Activated CD4-positive, alpha-beta memory T cell treated with anti-CD3 and anti-CD28 coated beads for 36 hours (primary cell): ENCODE measurements around the gene ANP32A. TPM values are rescaled to one million over a fixed set of nuclear protein-coding genes. Genes with fewer than 3 reads are reported as not detected.

ENCODE experiments used
- CTCF ChIA-PET: fragments of 350-600 bp; sonication (Branson Sonifier 250); formaldehyde crosslinking; loops from one replicate; lab custom pipeline; 2021; ENCODE audit warnings: antibody characterized with exemption, inconsistent platforms; lab: Charles Lee
- POLR2A ChIA-PET: fragments of 350-600 bp; sonication (Branson Sonifier 250); formaldehyde crosslinking; loops from one replicate; lab custom pipeline; 2021; ENCODE audit warnings: antibody characterized with exemption; lab: Charles Lee
- DNase-seq: peaks from one replicate; pipeline ENCODE4 v3.0.0-alpha.2; 2020
- H3K27ac Mint-ChIP-seq: one replicate; pipeline ENCODE4 v1.8.0; 2021; ENCODE audit warnings: mixed read lengths
- H3K27me3 Mint-ChIP-seq: one replicate; pipeline ENCODE4 v1.8.0; 2021; ENCODE audit warnings: mixed read lengths
- H3K36me3 Mint-ChIP-seq: one replicate; pipeline ENCODE4 v1.8.0; 2021; ENCODE audit warnings: mixed read lengths
- H3K4me1 Mint-ChIP-seq: one replicate; pipeline ENCODE4 v1.8.0; 2021; ENCODE audit warnings: low read depth, mixed read lengths
- H3K4me3 Mint-ChIP-seq: one replicate; pipeline ENCODE4 v1.8.0; 2021; ENCODE audit warnings: mild to moderate bottlenecking, mixed read lengths
- H3K9me3 Mint-ChIP-seq: one replicate; pipeline ENCODE4 v1.8.0; 2021; ENCODE audit warnings: mixed read lengths
- intact Hi-C: fragments of 100-400 bp; cut with micrococcal nuclease; formaldehyde crosslinking; loops from one replicate; pipeline ENCODE4 v1.15.1; 2023
- total RNA-seq, 2 experiments: library from RNA; stranded (reverse); gene quantifications; one replicate each; pipeline ENCODE4 v1.2.3, GENCODE V29; 2021

Gene ANP32A
- total RNA-seq, 2 experiments from 2014 or later = 190 to 204 TPM

- POLR2A ChIA-PET = interaction anchor here (0.7 to 3.1 kb wide), 4 partner anchors 11 to 25 kb away, joined by 4 to 36 read pairs (median 7); partner anchors contain the start of gene ANP32A
Observed at GRCh38 chr15:68795298-68795848, 25.3 kb downstream of the ANP32A start.

GRCh38 chr15:68794863-68795262, 25.8 kb downstream of the ANP32A start:
- Mint-ChIP-seq H3K4me1 (peaks cover 95% of the 10 kb centered on the region), H3K27ac (peak overlapping the region; percentile 38), H3K36me3 (peaks cover 10% of the 10 kb centered on the region), H3K9me3 (no peaks in the 10 kb centered on the region), H3K4me3 (no peak overlapping the region), H3K27me3 (no peaks in the 10 kb centered on the region)
- ChIA-PET POLR2A (interaction anchor here (1.4 to 3.1 kb wide), 3 partner anchors 11 to 26 kb away, joined by 6 to 36 read pairs (median 8); partner anchors contain the start of gene ANP32A), CTCF (interaction anchor here (1.1 to 3.6 kb wide), 5 partner anchors 11 to 81 kb away, joined by 3 to 36 read pairs (median 5); no protein-coding TSS in a partner anchor)
- intact Hi-C loops = no loop called here
- DNase-seq = no peak

More at GRCh38 chr15:68795298-68795848, 25.3 kb downstream of the ANP32A start:
- H3K27ac Mint-ChIP-seq = no peak overlapping the region
- no peaks in the 10 kb centered on the region for H3K27me3 Mint-ChIP-seq
- intact Hi-C loops = no loop called here
- H3K4me1 Mint-ChIP-seq = peaks cover 97% of the 10 kb centered on the region
- peak overlapping the region; percentile 25 for H3K4me3 Mint-ChIP-seq
- CTCF ChIA-PET = interaction anchor here (1.2 to 3.6 kb wide), 5 partner anchors 12 to 80 kb away, joined by 3 to 36 read pairs (median 5); no protein-coding TSS in a partner anchor
- H3K9me3 Mint-ChIP-seq = no peaks in the 10 kb centered on the region
- peak; percentile 80 for DNase-seq
- H3K36me3 Mint-ChIP-seq = peaks cover 10% of the 10 kb centered on the region

DNA sequence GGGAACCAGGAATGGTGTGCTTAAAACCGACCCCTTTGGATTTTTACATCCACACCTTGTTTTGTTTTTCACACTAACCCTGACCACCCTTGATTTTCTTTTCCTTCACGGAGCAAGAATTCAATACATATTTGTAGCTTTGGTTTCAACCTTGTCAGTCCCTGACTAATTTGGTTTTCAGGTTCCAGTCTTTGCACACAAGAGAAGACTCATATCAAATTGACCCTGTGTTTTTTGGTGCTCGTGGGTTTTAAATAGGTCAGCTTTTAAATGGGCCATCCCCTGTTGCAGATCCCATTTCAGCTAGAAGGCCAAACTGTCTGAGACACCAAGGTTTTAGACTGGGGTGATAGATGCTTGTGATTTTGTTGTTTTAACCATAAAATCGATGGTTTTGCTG, 26.4 kb downstream of the ANP32A start:
- DNase-seq = no peak
- H3K27ac Mint-ChIP-seq = no peak overlapping the region
- ChIA-PET CTCF (interaction anchor here (1.1 to 3.6 kb wide), 3 partner anchors 11 to 82 kb away, joined by 6 to 36 read pairs (median 6); no protein-coding TSS in a partner anchor), POLR2A (interaction anchor here (1.2 to 3.1 kb wide), 4 partner anchors 10 to 36 kb away, joined by 4 to 36 read pairs (median 7); partner anchors contain the start of gene ANP32A)
- H3K9me3 Mint-ChIP-seq = no peaks in the 10 kb centered on the region
- H3K27me3 Mint-ChIP-seq = no peaks in the 10 kb centered on the region
- H3K4me3 Mint-ChIP-seq = no peak overlapping the region
- H3K36me3 Mint-ChIP-seq = peaks cover 10% of the 10 kb centered on the region
- intact Hi-C loops = no loop called here
- peaks cover 95% of the 10 kb centered on the region for H3K4me1 Mint-ChIP-seq

- peaks cover 92% of the 10 kb centered on the region for H3K4me1 Mint-ChIP-seq
- DNase-seq = no peak
- H3K27ac Mint-ChIP-seq = no peak overlapping the region
- H3K36me3 Mint-ChIP-seq = peaks cover 8% of the 10 kb centered on the region
- no peaks in the 10 kb centered on the region for H3K27me3 Mint-ChIP-seq
- POLR2A ChIA-PET = interaction anchor here (1.2 to 3.1 kb wide), 3 partner anchors 10 to 37 kb away, joined by 4 to 36 read pairs (median 8); no protein-coding TSS in a partner anchor
- H3K9me3 Mint-ChIP-seq = no peaks in the 10 kb centered on the region
- CTCF ChIA-PET = interaction anchor here (1.1 to 3.6 kb wide), 3 partner anchors 10 to 82 kb away, joined by 6 to 36 read pairs (median 6); no protein-coding TSS in a partner anchor
- H3K4me3 Mint-ChIP-seq = no peak overlapping the region
- intact Hi-C loops = no loop called here
Observed at GRCh38 chr15:68793776-68794175, 26.9 kb downstream of the ANP32A start.

DNA sequence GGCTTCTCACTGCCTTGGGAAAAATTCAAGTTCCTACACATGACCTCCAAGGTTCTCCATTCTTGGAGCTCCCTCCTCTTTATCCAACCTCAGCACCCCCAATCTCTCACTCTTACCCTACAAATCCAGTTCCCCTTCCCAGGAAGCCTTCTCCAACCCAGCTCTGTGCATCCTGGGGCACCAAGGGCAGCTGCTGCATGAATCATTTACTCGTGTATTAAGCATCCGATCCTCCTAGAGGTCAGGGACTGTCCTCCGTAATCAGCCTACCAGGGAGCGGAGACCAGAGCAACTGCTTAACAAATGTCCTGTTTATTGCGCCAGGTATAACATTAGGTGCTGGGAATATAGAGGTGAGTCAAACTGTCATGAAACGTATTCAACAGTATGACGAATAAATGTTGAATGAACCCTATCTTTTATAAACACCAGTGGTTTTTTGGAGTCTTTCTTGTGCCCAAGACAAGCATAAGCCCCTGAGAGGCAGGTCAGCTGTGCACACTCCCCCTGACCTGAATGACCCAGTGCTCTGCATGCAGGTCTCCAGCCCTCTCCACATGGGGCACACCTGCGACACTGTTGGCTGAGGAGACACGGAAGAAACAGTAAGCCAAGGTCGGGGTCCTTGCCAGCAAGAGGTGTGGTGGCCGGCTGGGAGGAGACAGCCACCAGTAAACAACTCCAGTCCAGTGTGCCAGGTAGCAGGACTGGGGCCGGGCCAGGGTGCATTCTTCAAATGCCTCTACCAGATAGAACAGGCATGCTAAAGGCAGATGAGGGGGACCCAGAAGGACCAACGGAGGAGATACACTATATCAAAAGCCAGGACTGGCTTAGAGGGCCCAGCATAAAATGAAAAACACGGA, 27.6 kb downstream of the ANP32A start:
- H3K9me3 Mint-ChIP-seq = no peaks in the 10 kb centered on the region
- H3K4me1 Mint-ChIP-seq = peaks cover 86% of the 10 kb centered on the region
- intact Hi-C loops = no loop called here
- H3K27me3 Mint-ChIP-seq = no peaks in the 10 kb centered on the region
- no peak overlapping the region for H3K4me3 Mint-ChIP-seq
- peak overlapping the region; percentile 2 for H3K27ac Mint-ChIP-seq
- H3K36me3 Mint-ChIP-seq = peaks cover 8% of the 10 kb centered on the region
- no peak for DNase-seq
- ChIA-PET POLR2A (interaction anchor here (1.2 to 3.1 kb wide), 3 partner anchors 9 to 37 kb away, joined by 4 to 36 read pairs (median 8); no protein-coding TSS in a partner anchor), CTCF (interaction anchor here (1.2 to 3.6 kb wide), 2 partner anchors 9 to 83 kb away, joined by 6 to 36 read pairs; no protein-coding TSS in a partner anchor)

DNA sequence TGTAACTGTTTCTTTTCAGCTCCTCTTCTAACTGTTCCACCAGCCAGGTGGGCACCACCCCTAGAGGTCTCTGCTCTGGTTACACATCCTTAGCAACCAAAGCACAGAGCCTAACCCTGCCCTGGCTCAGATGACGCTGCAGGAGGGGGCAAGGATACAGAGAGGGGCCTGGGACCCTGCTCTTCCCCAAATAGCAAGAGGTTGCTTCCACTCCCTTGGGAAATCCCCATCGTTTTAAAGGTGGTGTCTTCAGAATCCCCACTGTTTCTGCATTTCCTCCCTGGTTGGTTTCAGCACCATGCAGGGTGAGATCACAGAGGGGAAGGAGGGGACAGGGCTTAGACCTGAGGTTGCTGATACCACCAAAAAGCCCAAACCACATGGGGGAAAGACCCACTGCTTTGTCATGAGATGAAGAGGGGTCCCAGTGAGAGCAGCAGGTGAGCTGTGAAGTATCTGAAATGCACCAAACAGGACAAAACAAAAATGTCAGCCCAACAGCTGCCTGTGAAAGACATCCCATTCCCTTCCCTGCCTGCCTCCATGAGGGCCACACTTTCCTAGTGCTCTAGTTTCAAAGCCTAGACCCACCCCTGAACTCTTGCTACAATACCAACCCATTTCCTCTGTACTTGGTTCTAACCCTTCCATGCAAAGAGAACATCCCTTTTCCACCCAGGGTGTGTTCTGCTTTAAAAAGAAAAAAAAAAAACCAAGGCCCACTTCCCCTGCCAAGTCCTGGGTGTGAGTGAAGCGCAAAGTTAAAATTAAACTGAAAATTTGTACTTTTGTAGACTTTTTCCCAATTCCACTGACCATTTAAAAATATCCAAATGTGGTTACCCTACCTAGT, 29.0 kb downstream of the ANP32A start:
- Mint-ChIP-seq H3K36me3 (peaks cover 7% of the 10 kb centered on the region), H3K27ac (peak overlapping the region; percentile 75), H3K4me1 (peaks cover 71% of the 10 kb centered on the region), H3K27me3 (no peaks in the 10 kb centered on the region), H3K4me3 (no peak overlapping the region), H3K9me3 (no peaks in the 10 kb centered on the region)
- ChIA-PET CTCF (interaction anchor here (1.5 kb wide), 1 partner anchor 32 kb away, joined by 3 read pairs; no protein-coding TSS in a partner anchor), POLR2A (interaction anchor here (1.5 kb wide), 1 partner anchor 25 kb away, joined by 4 read pairs; no protein-coding TSS in a partner anchor)
- peak; percentile 66 for DNase-seq
- intact Hi-C loops = loop anchor here (1.0 kb wide), 1 partner anchor 8 kb away; no protein-coding TSS in a partner anchor

GRCh38 chr15:68790910-68791309, 29.8 kb downstream of the ANP32A start:
- Mint-ChIP-seq H3K4me3 (no peak overlapping the region), H3K36me3 (peaks cover 10% of the 10 kb centered on the region), H3K27ac (peak overlapping the region; percentile 75), H3K4me1 (peaks cover 63% of the 10 kb centered on the region), H3K27me3 (no peaks in the 10 kb centered on the region), H3K9me3 (no peaks in the 10 kb centered on the region)
- CTCF ChIA-PET = interaction anchor here (1.5 kb wide), 1 partner anchor 33 kb away, joined by 3 read pairs; no protein-coding TSS in a partner anchor
- POLR2A ChIA-PET = interaction anchor here (1.5 kb wide), 1 partner anchor 26 kb away, joined by 4 read pairs; no protein-coding TSS in a partner anchor
- DNase-seq = no peak
- intact Hi-C loops = loop anchor here (1.0 kb wide), 1 partner anchor 8 kb away; no protein-coding TSS in a partner anchor

- ChIA-PET CTCF (no interaction called here), POLR2A (no interaction called here)
- Mint-ChIP-seq H3K4me1 (peaks cover 56% of the 10 kb centered on the region), H3K36me3 (peaks cover 13% of the 10 kb centered on the region), H3K27me3 (no peaks in the 10 kb centered on the region), H3K9me3 (no peaks in the 10 kb centered on the region), H3K4me3 (no peak overlapping the region), H3K27ac (no peak overlapping the region)
- no peak for DNase-seq
- intact Hi-C loops = no loop called here
Observed at GRCh38 chr15:68790242-68790575, 30.5 kb downstream of the ANP32A start.

GRCh38 chr15:68789534-68790241, 31.0 kb downstream of the ANP32A start:
- POLR2A ChIA-PET = no interaction called here
- peak overlapping the region; percentile 28 for H3K27ac Mint-ChIP-seq
- no peak overlapping the region for H3K4me3 Mint-ChIP-seq
- peaks cover 53% of the 10 kb centered on the region for H3K4me1 Mint-ChIP-seq
- CTCF ChIA-PET = interaction anchor here (2.5 kb wide), 1 partner anchor 86 kb away, joined by 16 read pairs; no protein-coding TSS in a partner anchor
- intact Hi-C loops = no loop called here
- no peak for DNase-seq
- H3K9me3 Mint-ChIP-seq = no peaks in the 10 kb centered on the region
- peaks cover 13% of the 10 kb centered on the region for H3K36me3 Mint-ChIP-seq
- no peaks in the 10 kb centered on the region for H3K27me3 Mint-ChIP-seq

- Mint-ChIP-seq H3K4me3 (no peak overlapping the region), H3K4me1 (peaks cover 47% of the 10 kb centered on the region), H3K27me3 (no peaks in the 10 kb centered on the region), H3K36me3 (peaks cover 15% of the 10 kb centered on the region), H3K9me3 (no peaks in the 10 kb centered on the region), H3K27ac (peak overlapping the region; percentile 8)
- POLR2A ChIA-PET = no interaction called here
- no peak for DNase-seq
- CTCF ChIA-PET = interaction anchor here (1.0 to 2.5 kb wide), 3 partner anchors 40 to 207 kb away, joined by 3 to 16 read pairs (median 4); no protein-coding TSS in a partner anchor
- intact Hi-C loops = no loop called here
Observed at GRCh38 chr15:68789091-68789490, 31.6 kb downstream of the ANP32A start.
